ENCODE data around the gene NBAS. TPM values are rescaled to one million over a fixed set of nuclear protein-coding genes. Genes with fewer than 3 reads are reported as not detected.

The NBAS gene
- total RNA-seq, 1 donor from 2014 or later = 126 TPM

- no peaks in the 10 kb centered on the region for H3K4me1 ChIP-seq (ENCODE audit: control insufficient read depth in 3 of 3, insufficient read depth in 3 of 3, low read length in 3 of 3)
- no peaks in the 10 kb centered on the region for H3K27me3 ChIP-seq (ENCODE audit: control insufficient read depth in 3 of 3, insufficient read depth in 3 of 3, low read length in 3 of 3)
- H3K27ac ChIP-seq (ENCODE audit: low read depth, low read length) = no peak overlapping the region
- no peak overlapping the region for H3K9ac ChIP-seq (ENCODE audit: low read depth in 1 of 3, low read length in 3 of 3)
- peaks cover 0 to 2% (median 0%) of the 10 kb centered on the region in 3 donors for H3K36me3 ChIP-seq (ENCODE audit: control insufficient read depth in 3 of 3, insufficient read depth in 3 of 3, low read length in 3 of 3)
- no peaks in the 10 kb centered on the region for H3K9me3 ChIP-seq (ENCODE audit: control insufficient read depth in 3 of 3, low read length in 3 of 3)
- no peak overlapping the region for H3K4me3 ChIP-seq (ENCODE audit: low read length in 3 of 3)
Observed at GRCh38 chr2:15206419-15206818, 354.7 kb downstream of the NBAS start.

- H3K9ac ChIP-seq (ENCODE audit: low read depth in 1 of 3, low read length in 3 of 3) = no peak overlapping the region
- H3K27ac ChIP-seq (ENCODE audit: low read depth, low read length) = no peak overlapping the region
- no peaks in the 10 kb centered on the region for H3K27me3 ChIP-seq (ENCODE audit: control insufficient read depth in 3 of 3, insufficient read depth in 3 of 3, low read length in 3 of 3)
- H3K4me1 ChIP-seq (ENCODE audit: control insufficient read depth in 3 of 3, insufficient read depth in 3 of 3, low read length in 3 of 3) = no peaks in the 10 kb centered on the region
- H3K9me3 ChIP-seq (ENCODE audit: control insufficient read depth in 3 of 3, low read length in 3 of 3) = no peaks in the 10 kb centered on the region
- peaks cover 0 to 2% (median 0%) of the 10 kb centered on the region in 3 donors for H3K36me3 ChIP-seq (ENCODE audit: control insufficient read depth in 3 of 3, insufficient read depth in 3 of 3, low read length in 3 of 3)
- no peak overlapping the region for H3K4me3 ChIP-seq (ENCODE audit: low read length in 3 of 3)
Observed at GRCh38 chr2:15205562-15205961, 355.6 kb downstream of the NBAS start.

GRCh38 chr2:15201009-15201408, 360.1 kb downstream of the NBAS start:
- Histone ChIP-seq H3K36me3 (ENCODE audit: control insufficient read depth in 3 of 3, insufficient read depth in 3 of 3, low read length in 3 of 3) (peaks cover 0 to 2% (median 0%) of the 10 kb centered on the region in 3 donors), H3K4me3 (ENCODE audit: low read length in 3 of 3) (no peak overlapping the region), H3K27me3 (ENCODE audit: control insufficient read depth in 3 of 3, insufficient read depth in 3 of 3, low read length in 3 of 3) (no peaks in the 10 kb centered on the region), H3K9ac (ENCODE audit: low read depth in 1 of 3, low read length in 3 of 3) (no peak overlapping the region), H3K27ac (ENCODE audit: low read depth, low read length) (no peak overlapping the region), H3K4me1 (ENCODE audit: control insufficient read depth in 3 of 3, insufficient read depth in 3 of 3, low read length in 3 of 3) (no peaks in the 10 kb centered on the region), H3K9me3 (ENCODE audit: control insufficient read depth in 3 of 3, low read length in 3 of 3) (no peaks in the 10 kb centered on the region)

- no peaks in the 10 kb centered on the region for H3K9me3 ChIP-seq (ENCODE audit: control insufficient read depth in 3 of 3, low read length in 3 of 3)
- no peak overlapping the region for H3K27ac ChIP-seq (ENCODE audit: low read depth, low read length)
- H3K9ac ChIP-seq (ENCODE audit: low read depth in 1 of 3, low read length in 3 of 3) = no peak overlapping the region
- no peak overlapping the region for H3K4me3 ChIP-seq (ENCODE audit: low read length in 3 of 3)
- peaks cover 0 to 2% (median 0%) of the 10 kb centered on the region in 3 donors for H3K36me3 ChIP-seq (ENCODE audit: control insufficient read depth in 3 of 3, insufficient read depth in 3 of 3, low read length in 3 of 3)
- H3K4me1 ChIP-seq (ENCODE audit: control insufficient read depth in 3 of 3, insufficient read depth in 3 of 3, low read length in 3 of 3) = no peaks in the 10 kb centered on the region
- no peaks in the 10 kb centered on the region for H3K27me3 ChIP-seq (ENCODE audit: control insufficient read depth in 3 of 3, insufficient read depth in 3 of 3, low read length in 3 of 3)
Observed at GRCh38 chr2:15200581-15200980, 360.6 kb downstream of the NBAS start.

- H3K9ac ChIP-seq (ENCODE audit: low read depth in 1 of 3, low read length in 3 of 3) = no peak overlapping the region
- no peaks in the 10 kb centered on the region for H3K9me3 ChIP-seq (ENCODE audit: control insufficient read depth in 3 of 3, low read length in 3 of 3)
- no peaks in the 10 kb centered on the region for H3K4me1 ChIP-seq (ENCODE audit: control insufficient read depth in 3 of 3, insufficient read depth in 3 of 3, low read length in 3 of 3)
- no peaks in the 10 kb centered on the region for H3K36me3 ChIP-seq (ENCODE audit: control insufficient read depth in 3 of 3, insufficient read depth in 3 of 3, low read length in 3 of 3)
- H3K27ac ChIP-seq (ENCODE audit: low read depth, low read length) = no peak overlapping the region
- no peak overlapping the region for H3K4me3 ChIP-seq (ENCODE audit: low read length in 3 of 3)
- H3K27me3 ChIP-seq (ENCODE audit: control insufficient read depth in 3 of 3, insufficient read depth in 3 of 3, low read length in 3 of 3) = no peaks in the 10 kb centered on the region
Observed at GRCh38 chr2:15198051-15198450, 363.1 kb downstream of the NBAS start.

GRCh38 chr2:15195813-15196212, 365.3 kb downstream of the NBAS start:
- Histone ChIP-seq H3K4me3 (ENCODE audit: low read length in 3 of 3) (no peak overlapping the region), H3K9ac (ENCODE audit: low read depth in 1 of 3, low read length in 3 of 3) (no peak overlapping the region), H3K4me1 (ENCODE audit: control insufficient read depth in 3 of 3, insufficient read depth in 3 of 3, low read length in 3 of 3) (no peaks in the 10 kb centered on the region), H3K27me3 (ENCODE audit: control insufficient read depth in 3 of 3, insufficient read depth in 3 of 3, low read length in 3 of 3) (no peaks in the 10 kb centered on the region), H3K27ac (ENCODE audit: low read depth, low read length) (no peak overlapping the region), H3K36me3 (ENCODE audit: control insufficient read depth in 3 of 3, insufficient read depth in 3 of 3, low read length in 3 of 3) (no peaks in the 10 kb centered on the region), H3K9me3 (ENCODE audit: control insufficient read depth in 3 of 3, low read length in 3 of 3) (no peaks in the 10 kb centered on the region)

GRCh38 chr2:15191789-15192188, 369.3 kb downstream of the NBAS start:
- Histone ChIP-seq H3K27ac (ENCODE audit: low read depth, low read length) (no peak overlapping the region), H3K27me3 (ENCODE audit: control insufficient read depth in 3 of 3, insufficient read depth in 3 of 3, low read length in 3 of 3) (no peaks in the 10 kb centered on the region), H3K9ac (ENCODE audit: low read depth in 1 of 3, low read length in 3 of 3) (no peak overlapping the region), H3K36me3 (ENCODE audit: control insufficient read depth in 3 of 3, insufficient read depth in 3 of 3, low read length in 3 of 3) (peaks cover 0 to 9% (median 2%) of the 10 kb centered on the region in 3 donors), H3K4me1 (ENCODE audit: control insufficient read depth in 3 of 3, insufficient read depth in 3 of 3, low read length in 3 of 3) (no peaks in the 10 kb centered on the region), H3K4me3 (ENCODE audit: low read length in 3 of 3) (no peak overlapping the region), H3K9me3 (ENCODE audit: control insufficient read depth in 3 of 3, low read length in 3 of 3) (no peaks in the 10 kb centered on the region)

- no peak overlapping the region for H3K9ac ChIP-seq (ENCODE audit: low read depth in 1 of 3, low read length in 3 of 3)
- no peaks in the 10 kb centered on the region for H3K4me1 ChIP-seq (ENCODE audit: control insufficient read depth in 3 of 3, insufficient read depth in 3 of 3, low read length in 3 of 3)
- peaks cover 0 to 14% (median 8%) of the 10 kb centered on the region in 3 donors for H3K36me3 ChIP-seq (ENCODE audit: control insufficient read depth in 3 of 3, insufficient read depth in 3 of 3, low read length in 3 of 3)
- H3K27ac ChIP-seq (ENCODE audit: low read depth, low read length) = no peak overlapping the region
- H3K9me3 ChIP-seq (ENCODE audit: control insufficient read depth in 3 of 3, low read length in 3 of 3) = no peaks in the 10 kb centered on the region
- H3K4me3 ChIP-seq (ENCODE audit: low read length in 3 of 3) = no peak overlapping the region
- H3K27me3 ChIP-seq (ENCODE audit: control insufficient read depth in 3 of 3, insufficient read depth in 3 of 3, low read length in 3 of 3) = no peaks in the 10 kb centered on the region
Observed at GRCh38 chr2:15189216-15189615, 371.9 kb downstream of the NBAS start.

- no peaks in the 10 kb centered on the region for H3K27me3 ChIP-seq (ENCODE audit: control insufficient read depth in 3 of 3, insufficient read depth in 3 of 3, low read length in 3 of 3)
- H3K9ac ChIP-seq (ENCODE audit: low read depth in 1 of 3, low read length in 3 of 3) = no peak overlapping the region
- H3K27ac ChIP-seq (ENCODE audit: low read depth, low read length) = no peak overlapping the region
- no peaks in the 10 kb centered on the region for H3K4me1 ChIP-seq (ENCODE audit: control insufficient read depth in 3 of 3, insufficient read depth in 3 of 3, low read length in 3 of 3)
- peaks cover 0 to 14% (median 8%) of the 10 kb centered on the region in 3 donors for H3K36me3 ChIP-seq (ENCODE audit: control insufficient read depth in 3 of 3, insufficient read depth in 3 of 3, low read length in 3 of 3)
- no peak overlapping the region for H3K4me3 ChIP-seq (ENCODE audit: low read length in 3 of 3)
- no peaks in the 10 kb centered on the region for H3K9me3 ChIP-seq (ENCODE audit: control insufficient read depth in 3 of 3, low read length in 3 of 3)
Observed at GRCh38 chr2:15187702-15188101, 373.4 kb downstream of the NBAS start.

GRCh38 chr2:15186118-15186517, 375.0 kb downstream of the NBAS start:
- H3K4me1 ChIP-seq (ENCODE audit: control insufficient read depth in 3 of 3, insufficient read depth in 3 of 3, low read length in 3 of 3) = no peaks in the 10 kb centered on the region
- no peaks in the 10 kb centered on the region for H3K9me3 ChIP-seq (ENCODE audit: control insufficient read depth in 3 of 3, low read length in 3 of 3)
- H3K4me3 ChIP-seq (ENCODE audit: low read length in 3 of 3) = no peak overlapping the region
- no peak overlapping the region for H3K9ac ChIP-seq (ENCODE audit: low read depth in 1 of 3, low read length in 3 of 3)
- no peak overlapping the region for H3K27ac ChIP-seq (ENCODE audit: low read depth, low read length)
- H3K36me3 ChIP-seq (ENCODE audit: control insufficient read depth in 3 of 3, insufficient read depth in 3 of 3, low read length in 3 of 3) = peaks cover 0 to 14% (median 8%) of the 10 kb centered on the region in 3 donors
- no peaks in the 10 kb centered on the region for H3K27me3 ChIP-seq (ENCODE audit: control insufficient read depth in 3 of 3, insufficient read depth in 3 of 3, low read length in 3 of 3)

- Histone ChIP-seq H3K27ac (ENCODE audit: low read depth, low read length) (no peak overlapping the region), H3K9me3 (ENCODE audit: control insufficient read depth in 3 of 3, low read length in 3 of 3) (no peaks in the 10 kb centered on the region), H3K9ac (ENCODE audit: low read depth in 1 of 3, low read length in 3 of 3) (no peak overlapping the region), H3K4me1 (ENCODE audit: control insufficient read depth in 3 of 3, insufficient read depth in 3 of 3, low read length in 3 of 3) (no peaks in the 10 kb centered on the region), H3K36me3 (ENCODE audit: control insufficient read depth in 3 of 3, insufficient read depth in 3 of 3, low read length in 3 of 3) (peaks cover 4 to 12% (median 8%) of the 10 kb centered on the region in 3 donors), H3K27me3 (ENCODE audit: control insufficient read depth in 3 of 3, insufficient read depth in 3 of 3, low read length in 3 of 3) (no peaks in the 10 kb centered on the region), H3K4me3 (ENCODE audit: low read length in 3 of 3) (no peak overlapping the region)
Observed at GRCh38 chr2:15184491-15184890, 376.6 kb downstream of the NBAS start.

Data from skeletal muscle tissue (tissue), 4 donors.